GM13976 (cell line): ENCODE data around the gene GPX6.

ENCODE experiments used
- DNase-seq: peaks from one replicate; pipeline ENCODE4 v3.0.0; 2012; ENCODE audit warnings: low spot score
- CTCF ChIP-seq: IDR thresholded peaks from 2 replicates; pipeline ENCODE4 v1.5.1; 2012; ENCODE audit warnings: borderline replicate concordance, mild to moderate bottlenecking; ENCODE audit not compliant: insufficient read depth; ENCODE audit errors: extremely low read depth, missing control alignments, control extremely low read depth
- in situ Hi-C: fragments of 300-500 bp; cut with MboI; formaldehyde crosslinking; loops from one replicate; pipeline ENCODE4 v1.12.0; 2022; ENCODE audit warnings: low sequenced_read_pairs, mixed read lengths, inconsistent platforms; ENCODE audit not compliant: unreplicated experiment

The GPX6 gene

GRCh38 chr6:28501259-28501658 is 14.3 kb downstream of the GPX6 start:
- TF ChIP-seq CTCF, result no peak
- no peak for DNase-seq
- in situ Hi-C loops, result no loop called here

GRCh38 chr6:28497893-28498292 is 17.7 kb downstream of the GPX6 start:
- in situ Hi-C loops, result no loop called here
- TF ChIP-seq CTCF, result no peak
- no peak for DNase-seq

GRCh38 chr6:28497306-28497705 is 18.3 kb downstream of the GPX6 start:
- no peak for DNase-seq
- in situ Hi-C loops, result no loop called here
- no peak for TF ChIP-seq CTCF

- in situ Hi-C loops, result no loop called here
Measured at GRCh38 chr6:28496099-28496779, 19.4 kb downstream of the GPX6 start.

GRCh38 chr6:28491984-28492317 is 23.6 kb downstream of the GPX6 start:
- in situ Hi-C loops, result no loop called here
- no peak for DNase-seq
- no peak for TF ChIP-seq CTCF

More at GRCh38 chr6:28496099-28496779, 19.4 kb downstream of the GPX6 start:
- DNase-seq, result no peak
- TF ChIP-seq CTCF, result no peak

GRCh38 chr6:28490205-28490890 is 25.2 kb downstream of the GPX6 start:
- in situ Hi-C loops, result no loop called here
- TF ChIP-seq CTCF, result no peak
- DNase-seq, result peak; percentile 25
